HG03442 (cell line): ENCODE results near the gene CRADD.
A peak's percentile ranks its signal among the peaks of the same experiment; 100 is the strongest.
"Not testable (repeated sequence)": the region's sequence is repeated elsewhere in the genome, so short reads cannot be mapped to it uniquely, and the experiment has no call there.

Experiments
- ATAC-seq: cut with Tn5 transposase; IDR thresholded peaks from one replicate; pipeline ENCODE4 v1.9.1; 2021; ENCODE audit warnings: mild to moderate bottlenecking, moderate library complexity; ENCODE audit not compliant: unreplicated experiment

CRADD gene

GRCh38 chr12:93780101-93780641 is 103.0 kb downstream of the CRADD start:
- no peak for ATAC-seq

- ATAC-seq: not testable (repeated sequence)
Measured at GRCh38 chr12:93780886-93781285, 103.7 kb downstream of the CRADD start.

GRCh38 chr12:93781961-93782360 is 104.8 kb downstream of the CRADD start:
- not testable (repeated sequence) for ATAC-seq

- ATAC-seq: no peak
Measured at GRCh38 chr12:93782853-93783252, 105.7 kb downstream of the CRADD start.

- no peak for ATAC-seq
Measured at GRCh38 chr12:93783832-93784231, 106.7 kb downstream of the CRADD start.

- ATAC-seq: no peak
Measured at GRCh38 chr12:93784339-93785086, 107.3 kb downstream of the CRADD start.

- ATAC-seq: peak; percentile 58
Measured at GRCh38 chr12:93785249-93786010, 108.3 kb downstream of the CRADD start.

- ATAC-seq: no peak
Measured at GRCh38 chr12:93786656-93787397, 109.7 kb downstream of the CRADD start.

- no peak for ATAC-seq
Measured at GRCh38 chr12:93788853-93789252, 111.7 kb downstream of the CRADD start.

GRCh38 chr12:93789767-93790166 is 112.6 kb downstream of the CRADD start:
- no peak for ATAC-seq

- ATAC-seq: no peak
Measured at GRCh38 chr12:93790472-93791152, 113.4 kb downstream of the CRADD start.

- no peak for ATAC-seq
Measured at GRCh38 chr12:93793007-93793406, 115.8 kb downstream of the CRADD start.

- no peak for ATAC-seq
Measured at GRCh38 chr12:93793983-93794382, 116.8 kb downstream of the CRADD start.

GRCh38 chr12:93794738-93795137 is 117.6 kb downstream of the CRADD start:
- ATAC-seq: no peak

GRCh38 chr12:93795352-93795751 is 118.2 kb downstream of the CRADD start:
- no peak for ATAC-seq

GRCh38 chr12:93796729-93797128 is 119.6 kb downstream of the CRADD start:
- no peak for ATAC-seq

GRCh38 chr12:93798279-93799151 is 121.3 kb downstream of the CRADD start:
- ATAC-seq: no peak

- ATAC-seq: not testable (repeated sequence)
Measured at GRCh38 chr12:93801666-93802065, 124.5 kb downstream of the CRADD start.

- no peak for ATAC-seq
Measured at GRCh38 chr12:93802293-93802692, 125.1 kb downstream of the CRADD start.
